ENCODE results near the gene TSKU. TPM values are rescaled to one million over a fixed set of nuclear protein-coding genes. Genes with fewer than 3 reads are reported as not detected.
A peak's percentile ranks its signal among the peaks of the same experiment; 100 is the strongest.
"Not testable (repeated sequence)": the region's sequence is repeated elsewhere in the genome, so short reads cannot be mapped to it uniquely, and the experiment has no call there.

The TSKU gene
- polyA plus RNA-seq, 4 donors = 21.3 to 34.4 (median 26.7) TPM

- DNase-seq (ENCODE audit: low read depth in 4 of 4, low spot score in 2 of 4) = peak in 2 of 4 donors; percentile 29 to 52
These were observed 16.1 kb downstream of the TSKU start for GRCh38 chr11:76799066-76799804.

GRCh38 chr11:76800466-76801200 is 17.5 kb downstream of the TSKU start:
- no peak for DNase-seq (ENCODE audit: low read depth in 4 of 4, low spot score in 2 of 4)

- no peak for DNase-seq (ENCODE audit: low read depth in 4 of 4, low spot score in 2 of 4)
These were observed 18.1 kb downstream of the TSKU start for GRCh38 chr11:76801225-76801624.

GRCh38 chr11:76801736-76802135 is 18.6 kb downstream of the TSKU start:
- no peak for DNase-seq (ENCODE audit: low read depth in 4 of 4, low spot score in 2 of 4)

GRCh38 chr11:76802151-76802550 is 19.0 kb downstream of the TSKU start:
- no peak for DNase-seq (ENCODE audit: low read depth in 4 of 4, low spot score in 2 of 4)

- no peak for DNase-seq (ENCODE audit: low read depth in 4 of 4, low spot score in 2 of 4)
These were observed 19.5 kb downstream of the TSKU start for GRCh38 chr11:76802621-76803020.

GRCh38 chr11:76803023-76803422 is 19.9 kb downstream of the TSKU start:
- no peak for DNase-seq (ENCODE audit: low read depth in 4 of 4, low spot score in 2 of 4)

GRCh38 chr11:76803811-76804600 is 20.9 kb downstream of the TSKU start:
- DNase-seq (ENCODE audit: low read depth in 4 of 4, low spot score in 2 of 4) = no peak

GRCh38 chr11:76805206-76805913 is 22.2 kb downstream of the TSKU start:
- no peak for DNase-seq (ENCODE audit: low read depth in 4 of 4, low spot score in 2 of 4)

GRCh38 chr11:76806131-76806530 is 23.0 kb downstream of the TSKU start:
- no peak for DNase-seq (ENCODE audit: low read depth in 4 of 4, low spot score in 2 of 4)

- DNase-seq (ENCODE audit: low read depth in 4 of 4, low spot score in 2 of 4) = no peak
These were observed 23.6 kb downstream of the TSKU start for GRCh38 chr11:76806608-76807205.

- DNase-seq (ENCODE audit: low read depth in 4 of 4, low spot score in 2 of 4) = peak in 2 of 4 donors; percentile 34 to 69
These were observed 24.2 kb downstream of the TSKU start for GRCh38 chr11:76807206-76807875.

GRCh38 chr11:76808171-76808570 is 25.0 kb downstream of the TSKU start:
- DNase-seq (ENCODE audit: low read depth in 4 of 4, low spot score in 2 of 4) = no peak

- DNase-seq (ENCODE audit: low read depth in 4 of 4, low spot score in 2 of 4) = no peak
These were observed 25.8 kb downstream of the TSKU start for GRCh38 chr11:76808996-76809395.

GRCh38 chr11:76810151-76810853 is 27.1 kb downstream of the TSKU start:
- DNase-seq (ENCODE audit: low read depth in 4 of 4, low spot score in 2 of 4) = no peak

- DNase-seq (ENCODE audit: low read depth in 4 of 4, low spot score in 2 of 4) = no peak
These were observed 28.1 kb downstream of the TSKU start for GRCh38 chr11:76811259-76811658.

GRCh38 chr11:76814414-76814813 is 31.3 kb downstream of the TSKU start:
- no peak for DNase-seq (ENCODE audit: low read depth in 4 of 4, low spot score in 2 of 4)

- not testable (repeated sequence) for DNase-seq (ENCODE audit: low read depth in 4 of 4, low spot score in 2 of 4)
These were observed 32.5 kb downstream of the TSKU start for GRCh38 chr11:76815678-76816077.

- DNase-seq (ENCODE audit: low read depth in 4 of 4, low spot score in 2 of 4) = no peak
These were observed 37.0 kb downstream of the TSKU start for GRCh38 chr11:76820184-76820566.

Data from left renal cortex interstitium (tissue), 4 donors.